ENCODE results near the gene FIZ1.

The FIZ1 gene, protein sequence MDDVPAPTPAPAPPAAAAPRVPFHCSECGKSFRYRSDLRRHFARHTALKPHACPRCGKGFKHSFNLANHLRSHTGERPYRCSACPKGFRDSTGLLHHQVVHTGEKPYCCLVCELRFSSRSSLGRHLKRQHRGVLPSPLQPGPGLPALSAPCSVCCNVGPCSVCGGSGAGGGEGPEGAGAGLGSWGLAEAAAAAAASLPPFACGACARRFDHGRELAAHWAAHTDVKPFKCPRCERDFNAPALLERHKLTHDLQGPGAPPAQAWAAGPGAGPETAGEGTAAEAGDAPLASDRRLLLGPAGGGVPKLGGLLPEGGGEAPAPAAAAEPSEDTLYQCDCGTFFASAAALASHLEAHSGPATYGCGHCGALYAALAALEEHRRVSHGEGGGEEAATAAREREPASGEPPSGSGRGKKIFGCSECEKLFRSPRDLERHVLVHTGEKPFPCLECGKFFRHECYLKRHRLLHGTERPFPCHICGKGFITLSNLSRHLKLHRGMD

DNA sequence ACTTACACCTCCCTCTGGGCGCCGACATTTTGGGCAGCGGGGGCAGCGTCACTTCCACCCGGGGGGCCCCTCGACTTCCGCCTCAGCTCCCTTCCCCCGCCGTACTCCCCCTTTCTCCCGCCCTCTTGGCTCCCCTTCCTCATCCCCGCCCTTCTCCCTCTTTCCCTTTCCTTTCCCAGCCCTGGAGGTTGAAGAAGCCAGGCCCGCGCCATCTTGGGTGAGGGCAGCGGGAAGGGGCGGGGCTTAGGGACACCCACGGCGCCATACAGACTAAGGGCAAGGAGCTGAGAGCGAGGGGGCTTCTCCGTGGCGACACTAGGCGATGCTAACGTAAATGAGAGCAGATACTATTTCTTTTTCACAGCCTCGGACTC lies at the start of gene FIZ1:
TSS of gene FIZ1 (minus strand) at position 50 of the 374 bp plus-strand sequence. CDS start 1,652 bp downstream, outside the sequence.
- DNase-seq (ENCODE audit: low read depth): peak; percentile 93

DNA sequence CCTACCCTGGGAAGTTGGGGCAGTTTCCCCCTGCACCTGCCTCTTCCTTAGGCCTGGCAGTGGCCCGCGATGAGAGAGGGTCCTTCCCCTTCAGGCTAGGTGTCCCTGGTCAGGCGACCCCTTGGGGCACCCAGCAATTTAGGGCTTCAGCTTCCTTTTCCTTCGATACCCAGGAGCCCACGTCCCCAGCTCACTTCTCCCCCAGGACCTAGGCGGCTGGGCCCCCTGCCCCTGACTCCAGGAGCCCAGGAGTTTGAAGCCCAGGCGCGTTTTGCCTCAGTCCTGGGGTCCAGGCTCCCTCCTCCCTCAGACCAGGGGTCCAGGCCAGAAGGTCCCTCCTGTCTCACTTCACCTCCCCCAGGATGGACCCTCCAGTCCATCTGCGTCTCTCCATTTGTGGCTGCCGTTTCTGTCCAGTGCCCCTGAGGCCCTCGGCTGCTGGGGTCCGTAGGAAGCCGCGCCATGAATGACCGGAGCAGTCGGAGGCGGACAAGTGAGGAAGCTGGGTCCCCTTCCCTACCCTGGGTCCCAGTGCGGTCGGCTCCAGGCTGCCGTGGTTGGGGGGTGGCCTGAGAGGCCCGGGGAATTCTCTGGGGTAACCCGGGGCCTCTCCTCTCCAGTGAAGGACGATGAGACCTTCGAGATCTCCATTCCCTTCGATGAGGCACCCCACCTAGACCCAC lies 49.4 kb upstream of the FIZ1 start:
- no peak for DNase-seq (ENCODE audit: low read depth)

DNA sequence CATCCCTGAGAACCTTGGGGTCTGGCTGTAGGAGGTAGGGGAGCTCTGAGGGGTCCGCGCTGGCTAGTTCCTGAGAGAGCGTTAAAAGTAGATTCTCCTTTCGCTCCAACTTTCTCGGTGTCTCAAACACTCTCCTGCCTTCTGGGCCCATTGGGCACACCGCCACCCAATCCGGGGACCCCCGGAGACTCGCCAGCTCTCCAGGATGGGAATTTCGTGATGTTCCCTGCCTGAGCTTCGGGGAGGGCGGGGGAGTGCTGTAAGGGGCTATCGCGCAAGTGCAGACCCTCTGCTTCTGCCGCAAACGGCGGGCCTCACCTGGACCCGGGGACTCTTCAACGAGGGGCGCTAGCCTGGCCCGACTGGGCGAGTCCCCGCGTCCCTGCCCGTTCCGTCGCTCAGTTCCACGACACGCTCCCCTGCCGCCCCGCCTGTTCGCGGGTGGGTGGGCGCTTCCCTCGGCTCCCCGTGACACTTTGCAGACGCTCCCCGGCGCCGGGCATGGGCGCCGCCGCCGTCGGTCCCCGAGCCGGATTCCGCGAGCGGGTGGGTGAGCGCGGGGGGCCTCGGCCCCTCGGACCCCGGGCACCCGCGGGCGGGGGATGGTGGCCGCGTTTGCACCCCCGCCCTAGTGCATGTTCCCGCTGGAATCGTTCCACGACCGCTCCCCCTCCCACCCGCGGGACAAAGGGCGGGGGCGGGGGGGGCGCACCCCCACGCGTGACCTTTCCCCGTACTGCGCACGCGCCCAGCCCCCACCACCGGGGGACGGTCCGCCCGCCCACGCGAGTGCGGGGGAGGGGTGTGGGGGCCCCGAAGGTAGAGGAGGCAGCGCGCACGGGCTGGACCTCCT lies 48.6 kb upstream of the FIZ1 start, which contains the start of gene CCDC106:
TSS of gene CCDC106 (plus strand) at position 481 of the 853 bp plus-strand sequence. CDS start 835 bp downstream, outside the sequence.
- DNase-seq (ENCODE audit: low read depth): peak; percentile 38

DNA sequence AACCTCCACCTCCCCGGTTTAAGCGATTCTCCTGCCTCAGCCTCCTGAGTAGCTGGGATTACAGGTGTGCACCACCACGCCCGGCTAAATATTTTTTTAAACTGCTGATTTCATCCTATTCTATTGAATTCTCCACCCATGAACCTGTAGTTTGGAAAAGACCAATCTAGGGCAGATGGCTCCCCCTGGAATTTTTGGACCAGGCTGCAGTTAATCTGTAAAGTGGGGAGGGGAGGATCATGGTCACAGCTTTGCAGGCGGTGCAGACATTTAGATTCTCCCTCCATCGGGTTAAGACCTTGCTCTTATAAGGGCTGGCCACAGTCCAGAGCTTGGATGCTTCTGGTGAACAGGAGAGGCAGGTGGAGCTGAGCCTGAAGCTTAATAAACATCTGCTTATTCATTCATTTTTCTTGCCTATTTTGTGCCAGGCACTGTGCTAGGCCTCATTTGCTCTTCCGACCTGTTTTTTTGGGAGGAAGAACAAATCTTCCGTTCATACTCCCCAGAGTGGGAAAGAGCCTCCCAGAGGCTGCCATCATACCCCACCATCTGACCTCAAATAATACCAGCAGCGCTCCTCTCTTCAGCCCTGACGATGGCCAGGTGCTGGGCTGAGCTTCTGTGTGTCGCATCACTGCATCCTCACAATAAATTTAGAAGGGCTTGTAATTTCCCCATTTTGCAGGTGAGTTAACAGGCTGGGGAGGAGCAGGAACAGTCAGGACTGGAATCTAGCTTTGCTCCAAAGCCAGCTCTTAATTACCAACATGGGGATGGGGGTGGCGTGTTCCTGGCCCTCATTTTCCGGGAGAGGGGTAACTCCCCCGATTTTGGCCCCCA lies 47.8 kb upstream of the FIZ1 start:
- DNase-seq (ENCODE audit: low read depth): no peak

DNA sequence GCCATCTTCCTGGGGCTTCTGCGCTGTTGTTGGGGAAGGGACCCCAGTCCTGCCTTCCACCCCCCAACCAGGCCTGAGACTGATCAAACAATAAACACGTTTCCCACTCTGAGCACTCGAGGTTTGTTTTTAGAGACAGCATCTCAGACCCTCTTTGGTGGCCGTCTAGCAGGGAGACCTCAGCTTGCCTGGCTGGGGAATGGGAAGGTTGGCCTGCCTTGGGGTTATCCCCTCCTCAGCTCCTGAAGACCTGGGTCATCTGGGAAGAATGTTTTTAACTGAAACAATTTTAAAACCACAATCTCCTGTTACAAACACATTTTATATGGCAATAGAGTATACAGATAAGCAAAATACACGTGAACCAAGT lies 46.2 kb upstream of the FIZ1 start:
- DNase-seq (ENCODE audit: low read depth): no peak

DNA sequence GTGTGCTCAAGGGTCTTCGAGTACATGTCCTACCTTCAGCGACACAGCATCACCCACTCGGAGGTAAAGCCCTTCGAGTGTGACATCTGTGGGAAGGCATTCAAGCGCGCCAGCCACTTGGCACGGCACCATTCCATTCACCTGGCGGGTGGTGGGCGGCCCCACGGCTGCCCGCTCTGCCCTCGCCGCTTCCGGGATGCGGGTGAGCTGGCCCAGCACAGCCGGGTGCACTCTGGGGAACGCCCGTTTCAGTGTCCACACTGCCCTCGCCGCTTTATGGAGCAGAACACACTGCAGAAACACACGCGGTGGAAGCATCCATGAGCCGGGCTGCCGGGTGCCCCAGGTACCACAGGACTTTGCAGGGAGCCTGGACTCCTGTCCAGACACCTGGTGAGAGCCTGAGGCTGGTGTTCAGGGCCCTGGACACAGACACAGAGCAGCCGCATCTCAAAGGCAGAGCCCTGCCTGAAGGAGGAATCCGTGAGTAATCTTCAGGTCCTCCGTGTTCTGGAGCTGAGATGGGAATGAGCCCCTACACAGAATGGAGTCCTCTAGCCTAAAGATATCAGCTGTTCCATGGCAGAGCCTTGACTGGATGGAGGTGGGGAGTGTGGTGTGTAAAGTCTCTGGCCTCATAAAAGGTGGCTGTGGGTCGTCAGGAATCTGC lies 45.7 kb upstream of the FIZ1 start:
- no peak for DNase-seq (ENCODE audit: low read depth)

DNA sequence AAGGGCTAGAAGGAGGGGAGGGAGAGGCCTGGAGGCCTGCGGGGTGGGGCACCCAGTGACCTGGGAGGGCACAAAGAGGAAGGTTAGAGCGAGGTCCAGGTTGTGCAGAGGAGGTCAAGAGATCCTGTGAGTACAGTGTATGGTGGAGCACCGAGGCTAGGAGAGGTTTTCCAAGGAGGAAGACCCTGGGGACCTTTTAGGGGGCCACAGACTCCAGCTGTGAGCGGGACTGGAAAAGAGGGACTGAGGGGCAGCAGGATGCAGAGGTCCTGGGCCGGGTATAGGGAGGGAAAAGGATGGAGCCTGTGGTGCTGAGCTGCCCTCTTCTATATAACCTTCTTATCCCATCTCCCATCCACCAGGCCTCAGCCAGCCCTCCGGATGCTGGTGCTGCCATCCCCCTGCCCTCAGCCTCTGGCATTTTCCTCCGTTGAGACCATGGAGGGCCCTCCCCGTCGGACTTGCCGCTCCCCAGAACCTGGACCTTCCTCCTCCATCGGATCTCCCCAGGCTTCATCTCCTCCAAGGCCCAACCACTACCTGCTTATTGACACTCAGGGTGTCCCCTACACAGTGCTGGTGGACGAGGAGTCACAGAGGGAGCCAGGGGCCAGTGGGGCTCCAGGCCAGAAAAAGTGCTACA lies 45.0 kb upstream of the FIZ1 start:
- DNase-seq (ENCODE audit: low read depth): no peak

DNA sequence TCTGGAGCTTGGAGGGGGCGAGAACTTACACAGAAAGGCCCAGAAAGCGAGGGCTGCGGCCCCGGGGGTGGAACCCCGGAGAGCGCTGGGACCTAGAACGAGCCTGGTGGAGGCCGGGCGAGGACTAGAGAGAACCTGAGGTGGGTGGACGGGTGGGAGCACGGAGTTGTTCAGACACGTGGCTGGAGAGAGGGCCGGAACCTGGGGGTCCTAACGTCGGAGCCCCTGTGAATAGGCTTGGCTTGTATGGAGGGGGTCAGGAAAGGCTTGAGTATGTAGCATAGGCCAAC lies 44.5 kb upstream of the FIZ1 start:
- DNase-seq (ENCODE audit: low read depth): no peak

DNA sequence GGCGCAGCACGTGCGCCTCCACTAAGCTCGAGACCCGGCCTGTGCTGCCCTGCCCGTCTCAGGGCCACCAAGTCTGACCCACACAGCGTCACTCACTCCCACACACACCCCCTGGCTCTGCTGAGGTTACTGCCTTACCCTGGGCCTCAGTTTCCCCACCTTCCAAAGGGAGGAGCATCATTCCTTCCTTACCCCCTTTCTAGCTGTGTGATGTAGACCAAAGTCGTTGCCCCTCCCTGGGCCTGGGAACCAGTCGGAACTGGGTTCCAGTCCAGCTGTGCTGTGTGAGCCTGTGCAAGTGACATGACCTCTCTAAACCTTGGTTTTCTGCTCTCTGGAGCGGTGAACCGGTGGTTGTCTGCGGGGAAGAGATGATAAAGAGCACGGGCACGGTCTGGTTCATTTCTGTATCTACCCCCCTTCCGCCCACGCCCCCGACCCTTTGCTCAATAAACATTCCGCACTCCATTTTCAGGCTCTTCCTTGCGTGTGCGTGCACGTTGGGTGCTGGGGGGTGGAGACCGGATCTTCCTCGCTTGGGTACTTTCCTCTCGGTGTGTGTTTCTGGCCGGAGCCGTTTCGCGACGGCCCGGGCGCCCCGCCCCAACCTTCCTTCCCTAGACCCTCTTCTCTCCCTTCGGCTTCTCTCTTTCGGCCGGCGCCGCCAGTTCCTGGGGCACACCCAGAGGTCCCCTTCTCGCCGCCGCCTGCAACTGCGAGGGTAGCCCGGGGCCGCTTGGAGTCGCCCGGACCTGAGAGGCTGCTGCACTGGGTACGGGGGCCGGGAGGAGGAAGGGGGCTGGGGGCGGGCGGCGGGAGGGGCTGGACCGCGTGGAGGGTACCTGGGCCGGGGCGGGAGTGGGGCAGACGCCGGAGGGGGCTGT lies 43.9 kb upstream of the FIZ1 start, which contains the start of gene ZNF581:
TSS of gene ZNF581 (plus strand) at position 647 of the 884 bp plus-strand sequence. CDS start 923 bp downstream, outside the sequence.
- peak; percentile 70 for DNase-seq (ENCODE audit: low read depth)

DNA sequence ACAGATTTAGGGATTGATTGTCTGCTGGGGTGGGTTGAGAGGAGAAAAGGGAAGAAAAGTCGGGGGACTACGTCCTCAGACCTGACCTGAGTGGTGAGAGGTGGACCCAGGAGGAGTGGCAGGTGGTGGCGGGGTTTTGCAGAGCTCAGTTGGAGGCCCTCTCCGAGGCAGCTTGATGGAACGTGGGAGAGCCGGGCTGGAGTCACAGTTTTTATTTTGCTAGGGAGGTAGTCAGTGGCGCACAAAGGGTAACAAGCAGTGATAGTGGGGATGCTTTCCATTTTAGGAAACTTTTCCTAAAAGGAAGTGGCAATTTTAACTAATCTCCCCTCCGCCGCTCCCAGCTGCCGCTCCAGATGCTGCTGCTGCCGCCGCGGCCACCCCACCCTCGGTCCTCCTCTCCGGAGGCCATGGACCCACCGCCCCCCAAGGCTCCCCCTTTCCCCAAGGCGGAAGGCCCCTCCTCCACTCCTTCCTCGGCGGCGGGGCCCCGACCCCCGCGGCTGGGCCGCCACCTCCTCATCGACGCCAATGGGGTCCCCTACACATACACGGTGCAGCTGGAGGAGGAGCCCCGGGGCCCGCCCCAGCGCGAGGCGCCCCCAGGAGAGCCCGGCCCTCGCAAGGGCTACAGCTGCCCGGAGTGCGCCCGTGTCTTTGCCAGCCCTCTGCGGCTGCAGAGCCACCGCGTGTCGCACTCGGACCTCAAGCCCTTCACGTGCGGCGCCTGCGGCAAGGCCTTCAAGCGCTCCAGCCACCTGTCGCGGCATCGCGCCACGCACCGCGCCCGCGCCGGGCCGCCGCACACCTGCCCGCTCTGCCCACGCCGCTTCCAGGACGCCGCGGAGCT lies 43.1 kb upstream of the FIZ1 start:
- DNase-seq (ENCODE audit: low read depth): no peak

DNA sequence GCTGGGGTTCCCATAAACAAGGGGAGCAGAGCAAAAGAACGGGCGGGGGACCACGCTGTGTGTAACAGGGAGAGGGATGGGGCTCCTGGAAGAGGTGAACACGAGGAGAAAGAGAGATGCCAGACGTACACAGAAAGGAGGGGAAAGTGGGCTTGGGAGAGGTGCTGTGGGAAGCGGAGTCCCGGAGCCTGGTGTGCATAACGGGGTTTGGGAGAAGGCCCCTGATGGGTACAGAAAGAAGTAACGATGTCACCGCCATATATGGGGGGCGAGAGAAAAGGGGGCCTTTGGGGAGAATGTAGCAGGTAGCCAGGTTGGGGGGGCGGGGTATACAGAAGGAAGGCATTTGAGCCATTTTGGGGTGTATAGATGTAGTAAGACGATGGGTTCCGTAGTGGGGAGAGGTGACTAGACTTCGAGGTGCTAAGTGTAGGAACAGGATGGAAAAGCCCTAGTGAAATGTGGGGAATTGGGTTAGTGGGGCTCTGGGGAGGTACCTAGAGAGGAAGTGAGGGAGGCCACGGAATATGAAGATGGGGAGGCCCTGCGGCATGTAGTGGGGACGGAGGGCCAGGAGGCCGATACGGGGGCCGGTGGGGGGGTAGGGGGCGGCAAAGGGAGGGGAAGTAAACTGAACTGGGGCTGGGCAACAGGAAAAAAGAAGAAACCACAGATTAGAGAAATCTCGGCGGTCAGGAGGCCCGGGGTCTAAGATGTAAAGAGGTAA lies 42.3 kb upstream of the FIZ1 start:
- no peak for DNase-seq (ENCODE audit: low read depth)

DNA sequence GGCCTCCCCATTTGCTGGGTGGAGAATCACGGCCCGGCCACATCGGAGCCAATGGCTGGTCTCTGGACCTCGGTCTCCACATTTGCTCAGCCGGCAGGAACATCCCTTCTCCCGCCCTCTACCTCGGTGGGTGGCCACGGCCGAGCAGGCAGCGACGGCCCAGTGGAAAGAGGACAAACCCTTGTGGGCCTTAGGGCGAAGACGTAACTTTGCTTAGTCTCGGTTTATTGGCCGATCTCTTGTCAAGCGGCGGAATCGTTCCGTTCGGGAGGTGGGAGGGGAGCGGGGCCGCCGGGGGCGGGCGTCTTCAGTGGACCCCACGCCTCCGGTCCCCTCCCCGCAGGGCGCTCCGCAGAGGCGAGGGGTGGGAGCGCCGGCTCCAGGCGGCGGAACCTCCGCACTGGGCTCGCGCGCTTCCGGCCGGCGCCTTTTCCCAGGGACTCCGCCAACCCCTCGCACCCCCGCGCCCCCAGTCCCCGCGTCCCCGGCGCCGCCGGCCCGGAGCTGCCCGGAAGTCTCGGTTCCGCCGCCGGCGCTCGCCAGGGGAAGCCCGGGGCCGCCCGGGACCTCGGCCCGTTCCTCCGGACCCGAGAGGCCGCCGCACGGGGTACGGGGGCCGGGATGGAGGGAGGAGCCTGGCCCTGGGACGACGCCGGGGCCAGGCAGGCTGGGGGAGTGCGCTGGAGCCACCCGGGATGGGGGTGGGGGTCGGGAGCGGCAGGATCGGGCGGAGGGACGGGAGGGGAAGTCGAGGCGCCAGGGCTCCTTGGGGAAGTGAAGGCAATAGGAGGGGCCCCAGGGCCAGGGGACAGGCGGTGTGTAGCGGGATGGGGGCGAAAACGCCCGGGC lies 41.5 kb upstream of the FIZ1 start, which contains the start of gene ZNF580:
TSS of gene ZNF580 (plus strand) at position 426 of the 849 bp plus-strand sequence. CDS start 1,507 bp downstream, outside the sequence.
- DNase-seq (ENCODE audit: low read depth): peak; percentile 56

DNA sequence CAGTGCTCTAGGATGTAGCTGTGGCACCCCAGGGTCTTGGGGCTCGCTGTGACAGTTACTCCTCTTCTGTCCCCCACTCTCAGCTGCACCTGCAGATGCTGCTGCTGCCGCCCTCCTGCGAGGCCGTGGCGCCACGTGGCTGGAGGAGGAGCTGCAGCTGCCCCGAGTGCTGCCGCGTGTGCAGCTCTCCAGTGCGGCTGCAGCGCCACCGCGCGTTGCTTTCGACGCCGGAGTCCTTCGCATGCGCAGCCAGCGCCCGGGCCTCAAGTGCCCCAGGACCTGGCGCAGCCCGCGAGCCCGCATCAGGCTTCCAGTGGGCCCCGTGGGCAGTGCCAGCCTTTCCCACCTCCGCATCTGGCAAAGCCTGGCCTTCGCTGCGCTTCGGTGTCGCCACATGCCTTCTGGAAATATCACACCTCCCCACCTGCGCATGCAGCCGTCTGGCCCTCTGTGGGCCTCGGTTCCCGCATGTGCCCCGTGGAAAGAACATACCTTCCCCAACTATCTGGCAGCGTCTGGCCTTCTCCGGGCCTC lies 40.8 kb upstream of the FIZ1 start:
- peak; percentile 52 for DNase-seq (ENCODE audit: low read depth)

DNA sequence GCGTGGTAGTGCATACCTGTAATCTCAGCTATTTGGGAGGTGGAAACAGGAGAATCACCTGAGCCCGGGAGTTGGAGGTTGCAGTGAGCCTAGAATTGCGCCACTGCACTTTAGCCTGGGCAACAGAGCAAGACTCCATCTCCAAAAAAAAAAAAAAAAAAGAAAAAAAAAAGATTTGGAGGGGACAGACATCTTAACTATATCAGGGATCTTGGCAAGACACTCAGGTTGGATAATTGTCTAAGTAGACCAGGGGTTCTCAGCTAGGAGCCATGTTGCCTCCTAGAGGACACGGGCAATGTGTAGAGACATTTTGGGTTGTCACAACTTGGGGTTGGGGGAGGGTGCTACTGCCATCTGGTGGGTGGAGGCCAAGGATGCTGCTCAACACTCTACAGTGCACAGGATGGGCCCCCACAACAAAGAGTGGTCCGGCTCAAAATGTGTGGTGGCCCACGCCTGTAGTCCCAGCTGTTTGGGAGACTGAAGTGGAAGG lies 39.6 kb upstream of the FIZ1 start:
- DNase-seq (ENCODE audit: low read depth): no peak

DNA sequence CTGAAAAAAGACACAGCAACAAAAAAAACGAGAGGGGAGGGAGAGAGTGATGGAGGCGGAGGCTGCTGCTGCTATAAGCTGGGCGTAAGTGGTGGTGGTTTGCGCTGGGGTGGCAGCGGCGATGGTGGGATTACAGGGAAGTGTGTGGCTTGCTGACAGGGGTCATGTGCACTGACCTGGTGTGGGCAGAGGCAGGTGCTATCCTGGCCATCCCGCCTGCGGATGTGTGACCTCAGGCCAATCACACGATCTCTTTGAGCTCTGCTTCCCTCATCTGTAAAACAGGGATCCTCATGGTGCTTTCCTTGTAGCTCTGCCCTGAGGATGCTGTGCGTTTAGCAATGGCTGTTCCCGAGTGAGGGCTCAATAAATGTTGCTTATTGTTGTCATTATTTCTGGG lies 38.2 kb upstream of the FIZ1 start:
- DNase-seq (ENCODE audit: low read depth): no peak

DNA sequence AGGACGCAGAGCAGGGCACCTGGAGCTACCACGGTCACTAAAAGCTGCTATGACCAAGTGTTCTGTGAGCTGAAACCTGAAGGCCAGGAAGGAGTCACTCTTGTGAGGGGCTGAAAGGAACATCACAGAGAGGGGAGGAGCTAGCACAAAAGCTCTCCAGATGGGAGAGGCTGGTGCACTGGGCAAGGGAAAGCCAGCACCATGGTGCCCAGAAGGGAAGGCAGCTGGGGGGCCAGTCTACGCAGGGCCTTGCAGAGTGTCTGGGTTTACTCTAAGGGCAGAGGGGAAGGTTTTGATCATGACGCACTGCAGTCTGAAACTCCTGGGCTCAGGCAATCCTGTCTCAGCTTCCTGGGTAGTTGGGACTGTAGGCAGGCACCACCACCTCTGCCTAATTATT lies 37.4 kb upstream of the FIZ1 start:
- DNase-seq (ENCODE audit: low read depth): no peak

Measured in stimulated activated CD8-positive, alpha-beta memory T cell treated with anti-CD3 and anti-CD28 coated beads, Interleukin-12 subunit alpha, Interleukin-12 subunit beta, amount 100 ng/mL, for 4 hours (primary cell).